Neural crest cell (in vitro differentiated cells): ENCODE measurements around the gene NFIC. TPM values are rescaled to one million over a fixed set of nuclear protein-coding genes. Genes with fewer than 3 reads are reported as not detected.
"Not testable (repeated sequence)": the region's sequence is repeated elsewhere in the genome, so short reads cannot be mapped to it uniquely, and the experiment has no call there.

Experiments
- DNase-seq: peaks from one replicate; pipeline ENCODE4 v3.0.0; 2021; ENCODE audit warnings: low read depth, mixed read lengths, low spot score
- H3K27ac Mint-ChIP-seq: one replicate; pipeline ENCODE4 v1.8.0; 2021; ENCODE audit warnings: mild to moderate bottlenecking, mixed read lengths; ENCODE audit not compliant: unreplicated experiment
- H3K27me3 Mint-ChIP-seq: 2 replicates; pipeline ENCODE4 v1.8.0; 2021; ENCODE audit warnings: low read depth, mild to moderate bottlenecking, mixed read lengths
- H3K36me3 Mint-ChIP-seq: 2 replicates; pipeline ENCODE4 v1.8.0; 2021; ENCODE audit warnings: low read depth, mild to moderate bottlenecking, mixed read lengths
- H3K4me1 Mint-ChIP-seq: 2 replicates; pipeline ENCODE4 v1.8.0; 2021; ENCODE audit warnings: mixed read lengths
- H3K4me3 Mint-ChIP-seq: one replicate; pipeline ENCODE4 v1.8.0; 2021; ENCODE audit warnings: mild to moderate bottlenecking, mixed read lengths
- H3K9me3 Mint-ChIP-seq: 2 replicates; pipeline ENCODE4 v1.8.0; 2021; ENCODE audit warnings: mixed read lengths
- total RNA-seq: library from RNA; stranded (reverse); gene quantifications from 2 replicates; pipeline ENCODE4 v1.2.1, GENCODE V29; 2021
- TF ChIP-seq, protein P1 (sequence below): fragments of 200-600 bp; sonication (generic); conservative IDR thresholded peaks from 2 replicates; pipeline ENCODE4 v1.5.0; 2021; ENCODE audit warnings: antibody characterized with exemption, mild to moderate bottlenecking

The NFIC gene
- total RNA-seq, 1 donor from 2014 or later = 4.1 TPM

DNA sequence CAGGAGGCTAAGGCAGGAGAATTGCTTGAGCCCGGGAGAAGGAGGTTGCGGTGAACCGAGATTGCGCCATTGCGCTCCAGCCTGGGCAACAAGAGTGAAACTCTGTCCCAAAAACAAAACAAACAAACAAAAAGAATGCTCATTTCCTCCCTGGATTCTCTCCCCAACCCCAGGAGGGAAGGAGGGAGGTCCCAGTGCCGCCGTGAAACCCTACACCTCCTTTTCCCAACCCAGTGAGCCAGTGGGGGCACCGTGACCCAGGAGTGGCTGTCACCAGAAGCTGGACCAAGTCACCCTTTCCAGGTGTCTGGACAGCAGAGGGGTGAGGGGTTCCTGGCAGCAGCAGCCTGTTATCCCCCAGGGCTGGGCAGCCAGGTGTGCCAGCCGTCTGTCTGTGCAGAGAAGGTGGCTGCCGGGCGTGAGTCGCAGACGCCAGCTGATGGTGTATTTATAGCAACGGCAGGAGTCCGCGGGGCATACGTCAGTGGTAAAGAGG lies 23.5 kb downstream of the NFIC start:
- Mint-ChIP-seq H3K4me3 (no peak overlapping the region), H3K9me3 (no peaks in the 10 kb centered on the region), H3K4me1 (no peaks in the 10 kb centered on the region), H3K27me3 (peaks cover 35% of the 10 kb centered on the region), H3K36me3 (no peaks in the 10 kb centered on the region), H3K27ac (no peak overlapping the region)
- DNase-seq = no peak
- TF ChIP-seq, protein P1, sequence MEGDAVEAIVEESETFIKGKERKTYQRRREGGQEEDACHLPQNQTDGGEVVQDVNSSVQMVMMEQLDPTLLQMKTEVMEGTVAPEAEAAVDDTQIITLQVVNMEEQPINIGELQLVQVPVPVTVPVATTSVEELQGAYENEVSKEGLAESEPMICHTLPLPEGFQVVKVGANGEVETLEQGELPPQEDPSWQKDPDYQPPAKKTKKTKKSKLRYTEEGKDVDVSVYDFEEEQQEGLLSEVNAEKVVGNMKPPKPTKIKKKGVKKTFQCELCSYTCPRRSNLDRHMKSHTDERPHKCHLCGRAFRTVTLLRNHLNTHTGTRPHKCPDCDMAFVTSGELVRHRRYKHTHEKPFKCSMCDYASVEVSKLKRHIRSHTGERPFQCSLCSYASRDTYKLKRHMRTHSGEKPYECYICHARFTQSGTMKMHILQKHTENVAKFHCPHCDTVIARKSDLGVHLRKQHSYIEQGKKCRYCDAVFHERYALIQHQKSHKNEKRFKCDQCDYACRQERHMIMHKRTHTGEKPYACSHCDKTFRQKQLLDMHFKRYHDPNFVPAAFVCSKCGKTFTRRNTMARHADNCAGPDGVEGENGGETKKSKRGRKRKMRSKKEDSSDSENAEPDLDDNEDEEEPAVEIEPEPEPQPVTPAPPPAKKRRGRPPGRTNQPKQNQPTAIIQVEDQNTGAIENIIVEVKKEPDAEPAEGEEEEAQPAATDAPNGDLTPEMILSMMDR = no peak

DNA sequence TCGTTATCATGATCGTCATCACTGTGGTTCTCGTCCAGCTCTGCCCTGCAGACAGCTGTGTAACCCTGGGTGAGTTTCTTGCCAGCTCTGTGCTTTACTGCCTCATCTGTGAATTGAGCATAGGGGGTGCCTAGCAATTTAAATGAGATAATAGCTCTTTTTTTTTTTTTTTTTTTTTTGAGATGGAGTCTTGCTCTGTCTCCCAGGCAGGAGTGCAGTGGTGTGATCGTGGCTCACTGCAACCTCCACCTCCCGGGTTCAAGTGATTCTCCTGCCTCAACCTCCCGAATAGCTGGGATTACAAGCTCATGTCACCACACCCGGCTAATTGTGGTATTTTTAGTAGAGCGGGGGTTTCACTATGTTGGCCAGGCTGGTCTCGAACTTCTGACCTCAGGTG lies 25.5 kb downstream of the NFIC start:
- not testable (repeated sequence) for H3K27ac Mint-ChIP-seq, H3K4me3 Mint-ChIP-seq, H3K36me3 Mint-ChIP-seq, DNase-seq, H3K9me3 Mint-ChIP-seq, H3K4me1 Mint-ChIP-seq
- peaks cover 36% of the 10 kb centered on the region for H3K27me3 Mint-ChIP-seq

GRCh38 chr19:3392480-3392879 lies 26.1 kb downstream of the NFIC start:
- H3K27me3 Mint-ChIP-seq = peaks cover 37% of the 10 kb centered on the region
- H3K4me3 Mint-ChIP-seq = no peak overlapping the region
- H3K27ac Mint-ChIP-seq = no peak overlapping the region
- no peak for DNase-seq
- no peaks in the 10 kb centered on the region for H3K36me3 Mint-ChIP-seq
- H3K4me1 Mint-ChIP-seq = no peaks in the 10 kb centered on the region
- TF ChIP-seq, protein P1 = no peak
- H3K9me3 Mint-ChIP-seq = no peaks in the 10 kb centered on the region

DNA sequence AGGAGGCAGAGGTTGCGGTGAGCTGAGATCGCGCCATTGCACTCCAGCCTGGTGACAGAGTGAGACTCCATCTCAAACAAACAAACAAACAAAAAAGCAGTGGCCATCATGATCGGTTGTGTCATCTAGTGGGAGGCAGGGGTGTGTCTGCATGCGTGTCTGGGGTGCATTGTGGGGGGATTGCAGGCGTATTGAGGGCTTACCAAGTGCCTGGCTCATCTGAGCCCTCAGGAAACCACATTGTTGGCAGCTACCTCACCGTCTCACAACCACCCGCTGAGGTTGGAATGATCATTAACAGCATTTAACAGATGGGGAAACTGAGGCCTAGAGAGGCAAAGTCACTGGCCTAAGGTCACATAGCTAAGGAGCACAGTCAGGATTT lies 30.5 kb downstream of the NFIC start:
- no peak for DNase-seq
- H3K4me3 Mint-ChIP-seq = no peak overlapping the region
- H3K27ac Mint-ChIP-seq = no peak overlapping the region
- H3K4me1 Mint-ChIP-seq = no peaks in the 10 kb centered on the region
- no peaks in the 10 kb centered on the region for H3K9me3 Mint-ChIP-seq
- H3K36me3 Mint-ChIP-seq = no peaks in the 10 kb centered on the region
- TF ChIP-seq, protein P1 = no peak
- peaks cover 15% of the 10 kb centered on the region for H3K27me3 Mint-ChIP-seq

DNA sequence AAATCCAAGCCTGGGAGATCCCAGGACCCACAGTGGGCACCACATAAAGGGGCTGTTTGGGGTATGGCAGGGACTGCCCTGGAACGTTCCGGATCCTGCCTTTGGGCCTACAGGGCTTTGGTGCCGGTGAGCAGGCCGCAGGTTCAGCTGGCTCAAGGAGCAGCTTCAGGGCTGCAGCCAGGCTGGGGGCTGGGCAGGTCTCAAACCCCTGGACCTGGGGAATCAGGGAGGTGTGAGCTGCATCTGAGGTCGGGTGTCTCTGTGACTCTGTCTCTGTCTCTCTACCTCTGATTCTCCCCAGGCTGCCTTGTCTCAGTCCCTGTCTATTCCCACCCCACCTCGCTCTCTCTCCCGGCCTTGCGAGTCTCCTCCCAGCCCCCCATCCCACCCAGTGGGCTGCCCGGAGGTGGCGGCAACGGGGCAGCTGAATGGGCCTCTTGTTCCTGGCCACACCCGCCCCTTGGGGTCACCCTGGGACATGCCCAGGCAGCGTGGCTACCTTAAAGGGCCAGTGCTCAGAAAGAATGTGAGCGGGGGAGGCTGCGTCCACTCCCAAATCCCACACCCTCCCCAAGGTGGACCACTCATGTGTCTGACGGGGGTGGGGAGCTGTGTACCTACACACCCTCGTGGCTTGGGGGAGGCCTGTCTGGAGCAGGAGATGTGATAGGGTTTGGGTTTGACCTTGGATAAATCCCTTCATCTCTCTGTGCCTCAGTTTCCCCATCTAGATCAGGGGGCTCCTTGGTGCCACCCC lies 31.1 kb downstream of the NFIC start:
- DNase-seq = peak; percentile 24
- Mint-ChIP-seq H3K4me1 (no peaks in the 10 kb centered on the region), H3K4me3 (no peak overlapping the region), H3K9me3 (no peaks in the 10 kb centered on the region), H3K27me3 (peaks cover 21% of the 10 kb centered on the region), H3K27ac (no peak overlapping the region), H3K36me3 (no peaks in the 10 kb centered on the region)
- TF ChIP-seq, protein P1 = no peak

DNA sequence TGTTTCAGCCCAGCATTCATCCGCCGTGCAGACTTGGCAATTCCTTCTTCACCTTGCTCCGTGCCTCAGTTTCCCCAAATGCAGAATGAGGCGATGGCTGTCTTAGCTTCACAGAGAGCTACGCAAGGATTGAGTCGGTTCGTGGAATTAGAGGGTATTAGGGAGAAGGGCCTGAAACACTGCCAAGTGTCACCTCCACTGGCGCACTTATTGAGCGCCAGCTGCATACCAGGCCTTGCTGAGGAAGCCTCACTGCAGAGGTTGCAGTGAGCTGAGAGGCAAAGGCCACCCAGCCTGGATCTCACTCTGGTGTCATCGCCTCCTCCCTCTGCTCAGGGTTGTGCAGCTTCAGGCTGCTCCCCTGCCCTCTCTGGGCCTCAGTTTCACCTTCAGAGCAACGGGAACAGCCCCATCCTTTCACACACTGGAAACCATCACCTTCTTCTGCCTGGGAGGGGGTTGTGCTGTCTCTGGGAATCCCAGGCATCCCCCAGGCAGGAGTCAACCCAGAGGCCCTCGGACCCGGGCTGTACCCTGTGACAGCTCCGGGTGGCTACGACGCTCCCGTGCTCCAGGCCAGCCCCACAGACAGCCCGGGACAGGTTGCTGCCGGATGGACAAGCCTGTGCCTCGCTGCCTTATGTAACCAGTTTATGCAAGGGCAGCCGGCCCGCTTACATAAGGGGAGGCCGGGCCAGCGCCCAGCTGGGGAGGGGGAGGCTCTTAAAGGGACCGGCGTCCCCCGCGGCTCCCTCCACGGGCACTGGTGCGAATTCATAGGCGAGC lies 31.9 kb downstream of the NFIC start:
- Mint-ChIP-seq H3K9me3 (no peaks in the 10 kb centered on the region), H3K36me3 (no peaks in the 10 kb centered on the region), H3K27me3 (peaks cover 18% of the 10 kb centered on the region), H3K4me1 (no peaks in the 10 kb centered on the region), H3K27ac (no peak overlapping the region), H3K4me3 (peak overlapping the region; percentile 44)
- DNase-seq = no peak
- TF ChIP-seq, protein P1 = no peak
